HG02938 (cell line): ENCODE results near the gene ZNF3.
"Not testable (repeated sequence)": the region's sequence is repeated elsewhere in the genome, so short reads cannot be mapped to it uniquely, and the experiment has no call there.

ENCODE experiments used
- ATAC-seq: cut with Tn5 transposase; IDR thresholded peaks from one replicate; pipeline ENCODE4 v1.9.1; 2021; ENCODE audit warnings: mild to moderate bottlenecking, moderate library complexity; ENCODE audit not compliant: unreplicated experiment

ZNF3 gene

GRCh38 chr7:100081535-100082102, at the start of gene ZNF3:
TSS of gene ZNF3 (minus strand) at chr7:100081723. CDS start at chr7:100077357, 4,366 bp downstream.
- ATAC-seq, result peak; percentile 81

GRCh38 chr7:100130608-100131453, 49.3 kb upstream of the ZNF3 start:
- no peak for ATAC-seq

GRCh38 chr7:100130220-100130607, 48.7 kb upstream of the ZNF3 start:
- not testable (repeated sequence) for ATAC-seq

GRCh38 chr7:100128637-100128963, 47.1 kb upstream of the ZNF3 start:
- no peak for ATAC-seq

GRCh38 chr7:100127866-100128636, 46.5 kb upstream of the ZNF3 start:
- ATAC-seq, result no peak

GRCh38 chr7:100126931-100127865, 45.7 kb upstream of the ZNF3 start, which contains the start of gene MBLAC1:
TSS of gene MBLAC1 (plus strand) at chr7:100126967. CDS start at chr7:100127396, 429 bp downstream.
- ATAC-seq, result peak; percentile 62

- ATAC-seq, result peak; percentile 47
These were observed 44.9 kb upstream of the ZNF3 start for GRCh38 chr7:100126239-100126930.

GRCh38 chr7:100124301-100125230, 43.0 kb upstream of the ZNF3 start:
- ATAC-seq, result no peak

- no peak for ATAC-seq
These were observed 41.0 kb upstream of the ZNF3 start for GRCh38 chr7:100122568-100122967.

- ATAC-seq, result no peak
These were observed 40.5 kb upstream of the ZNF3 start for GRCh38 chr7:100122067-100122466.

GRCh38 chr7:100120733-100121036, 39.2 kb upstream of the ZNF3 start:
- ATAC-seq, result no peak

GRCh38 chr7:100119970-100120732, 38.6 kb upstream of the ZNF3 start:
- peak; percentile 32 for ATAC-seq

GRCh38 chr7:100119072-100119969, 37.8 kb upstream of the ZNF3 start, which contains the start of the genes CNPY4 and TAF6:
TSS of gene CNPY4 (plus strand) at chr7:100119634. CDS start at chr7:100119745, 111 bp downstream.
TSS of gene TAF6 (minus strand) at chr7:100119358. CDS start at chr7:100114209, 5,149 bp downstream.
- ATAC-seq, result peak; percentile 67

- no peak for ATAC-seq
These were observed 37.0 kb upstream of the ZNF3 start for GRCh38 chr7:100118388-100119071.

- no peak for ATAC-seq
These were observed 33.5 kb upstream of the ZNF3 start for GRCh38 chr7:100115026-100115425.

GRCh38 chr7:100111914-100112313, 30.4 kb upstream of the ZNF3 start:
- ATAC-seq, result no peak
